Rectal smooth muscle tissue (tissue), 1 donor: ENCODE measurements around the gene SULT4A1.

Experiments
- H3K27ac ChIP-seq: one replicate; pipeline ENCODE4 v1.7.0; 2013; ENCODE audit warnings: low read depth, low read length, inconsistent platforms
- H3K27me3 ChIP-seq: one replicate; pipeline ENCODE4 v1.7.0; 2013; ENCODE audit warnings: low read length; ENCODE audit not compliant: control insufficient read depth, insufficient read depth
- H3K36me3 ChIP-seq: one replicate; pipeline ENCODE4 v1.7.0; 2013; ENCODE audit warnings: low read length; ENCODE audit not compliant: control insufficient read depth, insufficient read depth
- H3K4me1 ChIP-seq: one replicate; pipeline ENCODE4 v1.7.0; 2013; ENCODE audit warnings: low read length; ENCODE audit not compliant: control insufficient read depth, insufficient read depth
- H3K4me3 ChIP-seq: one replicate; pipeline ENCODE4 v1.7.0; 2013; ENCODE audit warnings: low read length
- H3K9ac ChIP-seq: one replicate; pipeline ENCODE4 v1.7.0; 2013; ENCODE audit warnings: low read length

The SULT4A1 gene

DNA sequence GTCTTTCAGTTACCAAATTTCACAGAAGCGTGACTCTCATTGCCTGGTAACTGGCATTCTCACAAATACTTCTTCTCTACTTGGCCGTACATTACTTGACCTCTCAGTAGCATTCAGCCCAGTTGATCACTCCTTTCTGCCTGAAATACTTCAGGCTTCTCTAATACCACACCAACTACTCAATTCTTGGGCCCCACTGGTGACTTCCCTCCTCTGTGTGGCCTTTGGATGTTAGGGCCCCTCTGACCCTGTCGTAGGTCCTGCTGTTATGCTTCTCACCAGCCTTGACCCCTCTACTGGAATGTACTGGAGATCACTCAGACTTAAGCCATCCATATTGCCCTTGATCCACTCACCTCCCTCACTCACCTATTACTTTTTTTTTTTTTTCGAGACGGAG is 48.0 kb downstream of the SULT4A1 start:
- H3K36me3 ChIP-seq, result no peaks in the 10 kb centered on the region
- peaks cover 1% of the 10 kb centered on the region for H3K27me3 ChIP-seq
- H3K4me3 ChIP-seq, result no peak overlapping the region
- no peak overlapping the region for H3K27ac ChIP-seq
- peaks cover 4% of the 10 kb centered on the region for H3K4me1 ChIP-seq
- no peak overlapping the region for H3K9ac ChIP-seq

DNA sequence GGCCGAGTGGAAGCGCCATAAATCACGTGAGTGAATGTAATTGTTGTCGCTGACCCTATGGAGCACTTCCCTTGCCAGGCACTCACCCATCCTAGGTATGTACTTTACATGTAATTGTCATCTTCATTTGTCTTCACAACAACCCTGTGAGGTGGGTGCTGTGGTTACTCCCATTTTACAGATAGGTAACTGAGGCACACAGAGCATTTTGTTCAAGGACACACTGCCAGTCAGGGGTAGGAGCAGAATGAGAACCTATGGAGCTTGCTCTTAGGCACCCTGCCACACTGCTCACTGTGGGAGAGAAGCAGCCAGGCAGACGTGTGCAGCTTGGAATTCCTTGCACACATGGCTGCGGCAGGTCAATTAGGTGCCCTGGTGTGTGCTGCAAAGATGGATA is 49.4 kb downstream of the SULT4A1 start:
- Histone ChIP-seq H3K27ac (no peak overlapping the region), H3K36me3 (no peaks in the 10 kb centered on the region), H3K27me3 (no peaks in the 10 kb centered on the region), H3K9ac (peak overlapping the region; percentile 79), H3K4me3 (peak overlapping the region; percentile 69), H3K4me1 (peaks cover 4% of the 10 kb centered on the region)

DNA sequence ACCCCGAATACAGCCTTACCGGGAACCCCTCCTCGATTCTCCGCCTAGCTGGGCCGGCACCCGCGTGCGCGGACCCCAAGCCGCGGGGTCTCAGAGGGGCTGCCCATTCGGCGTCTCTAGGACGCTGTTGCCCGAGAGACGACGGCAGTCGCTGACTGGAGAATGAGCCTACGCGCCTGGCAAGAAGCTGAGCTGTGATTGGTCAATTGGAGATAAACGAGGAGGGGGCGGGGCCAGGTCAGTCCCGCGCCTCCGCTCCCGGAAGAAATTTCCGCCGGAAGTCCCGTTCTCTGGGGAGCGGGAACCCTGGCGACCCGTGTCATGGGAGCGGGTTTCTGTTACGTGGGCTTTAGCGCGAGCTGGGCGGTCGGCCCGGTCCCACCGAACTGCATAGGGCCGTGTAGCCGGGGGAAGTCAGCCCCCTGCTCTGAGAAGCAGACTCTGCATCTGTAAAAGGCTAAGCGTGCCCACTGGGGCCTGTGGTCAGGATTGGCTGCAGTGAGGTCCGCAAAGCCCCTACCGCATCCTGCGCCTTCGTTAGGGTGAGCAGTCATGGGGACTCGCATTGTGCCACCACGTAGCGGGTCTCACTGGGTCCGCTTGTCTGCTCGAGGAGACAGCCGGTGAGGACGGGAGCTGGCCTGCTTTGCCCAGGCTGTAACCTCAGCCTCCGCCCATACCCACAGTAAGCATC is 50.0 kb downstream of the SULT4A1 start, which contains the start of gene EFCAB6:
EFCAB6 (minus strand) TSS at position 157 of the 694 bp plus-strand sequence. CDS start 29,987 bp downstream, outside the sequence.
- no peaks in the 10 kb centered on the region for H3K27me3 ChIP-seq
- peaks cover 4% of the 10 kb centered on the region for H3K4me1 ChIP-seq
- peak within 1 kb of the TSS; percentile 61 for H3K27ac ChIP-seq
- H3K4me3 ChIP-seq, result peak within 1 kb of the TSS; percentile 69
- H3K9ac ChIP-seq, result peak within 1 kb of the TSS; percentile 79
- H3K36me3 ChIP-seq, result no peaks in the 10 kb centered on the region

DNA sequence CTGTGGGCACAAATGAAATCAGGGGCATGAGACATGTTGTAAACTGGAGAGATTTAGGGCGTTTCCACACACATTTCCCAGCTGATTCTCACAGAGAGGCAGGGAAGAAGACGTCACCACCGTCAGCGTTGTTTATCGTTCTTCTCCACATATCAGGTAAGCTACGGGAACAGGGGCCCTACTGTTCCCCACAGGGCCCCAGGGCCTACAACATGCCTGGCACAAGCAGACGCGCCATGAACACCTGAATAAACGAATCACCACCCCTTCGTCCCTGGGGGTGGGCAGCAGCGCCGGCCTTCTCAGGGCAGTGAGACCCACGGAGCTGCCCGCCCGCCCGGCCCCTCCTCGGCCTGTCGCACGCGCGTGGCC is 50.5 kb downstream of the SULT4A1 start:
- H3K9ac ChIP-seq, result peak overlapping the region; percentile 3
- peak overlapping the region; percentile 69 for H3K4me3 ChIP-seq
- no peaks in the 10 kb centered on the region for H3K27me3 ChIP-seq
- H3K36me3 ChIP-seq, result no peaks in the 10 kb centered on the region
- H3K4me1 ChIP-seq, result peaks cover 4% of the 10 kb centered on the region
- H3K27ac ChIP-seq, result peak overlapping the region; percentile 61

DNA sequence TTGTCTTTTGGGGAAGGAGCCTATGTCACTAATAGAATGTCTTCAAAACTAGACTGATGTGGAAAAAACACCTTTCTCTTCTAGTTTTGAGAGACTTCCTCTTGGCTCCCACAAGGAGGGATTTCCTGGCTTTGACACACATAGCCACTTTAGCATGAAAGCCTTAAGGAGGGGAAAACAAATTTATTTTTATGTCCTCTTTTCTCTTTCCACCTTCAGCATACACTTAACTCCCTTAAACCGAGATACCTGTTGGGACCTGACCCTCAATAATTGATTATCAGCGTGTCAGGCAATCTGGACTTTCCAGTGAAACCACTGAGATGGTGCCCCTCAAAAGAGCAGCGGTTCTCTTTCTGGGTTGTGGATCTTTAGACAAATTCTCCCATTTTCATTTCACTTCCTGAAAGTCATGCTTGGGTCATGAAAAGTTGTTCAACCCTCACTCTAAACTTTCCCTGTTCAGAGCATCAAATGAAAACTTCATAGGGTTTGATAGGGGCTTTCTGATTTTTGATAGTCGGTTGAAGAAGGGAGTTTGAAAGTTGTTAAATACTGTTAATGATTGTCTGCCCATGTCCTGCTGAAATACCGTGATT is 59.3 kb downstream of the SULT4A1 start:
- no peak overlapping the region for H3K4me3 ChIP-seq
- no peaks in the 10 kb centered on the region for H3K36me3 ChIP-seq
- no peak overlapping the region for H3K27ac ChIP-seq
- no peaks in the 10 kb centered on the region for H3K27me3 ChIP-seq
- H3K9ac ChIP-seq, result no peak overlapping the region
- H3K4me1 ChIP-seq, result no peaks in the 10 kb centered on the region

DNA sequence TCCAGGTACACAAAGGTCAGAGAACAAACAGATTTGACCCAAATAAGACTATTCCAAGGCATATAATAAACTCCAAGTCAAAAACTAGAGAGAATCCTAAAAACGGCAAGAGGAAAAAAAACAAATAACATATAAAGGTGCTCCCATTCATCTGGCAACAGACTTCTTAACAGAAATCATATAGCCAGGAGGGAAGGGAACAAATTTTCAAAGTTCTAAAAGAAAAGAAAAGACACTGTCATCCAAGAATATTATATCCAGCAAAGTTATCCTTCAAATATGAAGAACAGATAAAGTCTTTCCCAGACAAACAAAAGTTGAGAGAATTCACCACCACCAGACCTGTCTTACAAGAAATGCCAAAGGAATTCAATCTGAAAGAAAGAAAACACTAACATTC is 61.3 kb downstream of the SULT4A1 start:
- Histone ChIP-seq H3K4me3 (no peak overlapping the region), H3K4me1 (peaks cover 5% of the 10 kb centered on the region), H3K9ac (no peak overlapping the region), H3K27ac (no peak overlapping the region), H3K27me3 (no peaks in the 10 kb centered on the region), H3K36me3 (no peaks in the 10 kb centered on the region)

DNA sequence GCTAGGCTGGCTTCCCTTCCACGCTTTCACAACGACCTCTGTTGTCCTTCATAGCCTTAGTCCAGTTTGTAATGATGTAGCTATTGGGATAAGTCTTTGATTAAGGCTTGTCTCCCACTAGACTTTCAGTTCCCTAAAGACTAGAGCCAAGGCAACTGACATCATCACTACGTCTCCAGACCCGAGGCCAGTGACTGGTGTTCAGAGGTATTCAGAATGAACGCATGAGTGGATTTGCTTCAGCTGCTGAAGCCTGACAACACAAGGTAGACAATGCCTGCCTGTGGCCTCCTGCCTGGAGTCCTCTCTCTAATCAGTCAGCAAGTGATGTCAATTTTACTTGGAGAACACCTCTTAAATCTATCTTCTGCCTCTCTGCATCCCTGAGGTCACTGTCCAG is 63.8 kb downstream of the SULT4A1 start:
- H3K27me3 ChIP-seq, result no peaks in the 10 kb centered on the region
- H3K4me1 ChIP-seq, result peaks cover 7% of the 10 kb centered on the region
- no peaks in the 10 kb centered on the region for H3K36me3 ChIP-seq
- no peak overlapping the region for H3K27ac ChIP-seq
- H3K4me3 ChIP-seq, result no peak overlapping the region
- H3K9ac ChIP-seq, result no peak overlapping the region

DNA sequence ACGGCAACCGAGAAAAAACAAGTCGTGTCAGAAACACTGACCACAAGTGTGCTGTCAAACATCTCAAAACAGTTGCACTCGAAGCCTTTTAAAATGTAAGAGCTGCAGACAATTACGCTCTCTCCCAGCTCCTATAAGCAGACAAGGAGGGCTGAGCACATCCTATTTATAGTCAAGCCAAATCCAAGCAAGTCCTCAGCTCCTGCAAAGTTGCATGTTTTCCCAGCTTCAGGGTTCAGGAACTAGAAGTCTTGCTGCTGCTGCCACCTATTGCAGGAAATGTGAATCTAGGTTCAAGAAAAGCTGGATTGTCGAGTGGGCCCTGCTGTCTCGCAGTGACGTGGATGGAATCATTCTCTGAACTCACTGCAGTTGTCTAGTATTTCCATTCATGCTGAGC is 65.7 kb downstream of the SULT4A1 start:
- H3K9ac ChIP-seq, result no peak overlapping the region
- no peaks in the 10 kb centered on the region for H3K27me3 ChIP-seq
- peaks cover 7% of the 10 kb centered on the region for H3K4me1 ChIP-seq
- no peak overlapping the region for H3K27ac ChIP-seq
- H3K4me3 ChIP-seq, result no peak overlapping the region
- no peaks in the 10 kb centered on the region for H3K36me3 ChIP-seq

DNA sequence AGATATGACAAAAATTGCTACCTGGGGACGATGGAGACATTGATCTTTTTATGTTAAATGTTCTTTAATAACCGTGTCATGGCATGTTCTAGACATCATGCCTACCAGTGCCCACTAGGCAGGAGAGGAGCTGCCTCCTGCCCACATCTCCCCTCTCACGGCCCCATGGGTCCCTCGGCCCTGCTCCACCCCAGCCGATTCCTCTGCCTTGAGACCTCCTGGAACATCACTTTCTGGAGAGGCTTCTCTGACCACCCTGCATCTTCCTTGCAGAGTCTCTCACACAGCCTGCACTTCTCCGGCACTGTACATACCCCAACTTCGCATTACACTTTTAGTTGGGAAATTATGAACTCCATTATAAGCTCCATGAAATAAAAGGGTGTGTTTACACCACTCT is 67.0 kb downstream of the SULT4A1 start:
- Histone ChIP-seq H3K36me3 (no peaks in the 10 kb centered on the region), H3K27ac (no peak overlapping the region), H3K4me3 (no peak overlapping the region), H3K27me3 (no peaks in the 10 kb centered on the region), H3K4me1 (peaks cover 7% of the 10 kb centered on the region), H3K9ac (no peak overlapping the region)

DNA sequence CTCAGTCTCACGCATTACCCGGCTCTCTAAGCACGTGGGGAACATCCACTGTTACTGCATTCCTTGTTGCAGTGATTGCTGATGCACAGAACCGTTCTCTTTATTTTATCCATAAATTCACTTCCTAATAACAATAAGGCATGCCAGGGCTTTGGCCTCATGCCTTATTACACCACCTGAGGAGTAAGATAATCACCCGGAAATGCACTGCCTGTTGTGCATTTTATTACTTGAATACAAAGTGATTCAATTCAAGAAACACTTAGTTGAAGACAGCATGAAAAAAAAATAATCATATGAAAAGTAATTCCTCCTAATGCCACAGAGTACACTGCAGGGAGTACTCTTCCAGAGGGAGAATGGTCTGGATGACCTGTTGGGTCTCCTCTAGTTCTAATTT is 69.4 kb downstream of the SULT4A1 start:
- Histone ChIP-seq H3K27me3 (no peaks in the 10 kb centered on the region), H3K4me3 (no peak overlapping the region), H3K9ac (no peak overlapping the region), H3K27ac (no peak overlapping the region), H3K36me3 (no peaks in the 10 kb centered on the region), H3K4me1 (peaks cover 7% of the 10 kb centered on the region)

DNA sequence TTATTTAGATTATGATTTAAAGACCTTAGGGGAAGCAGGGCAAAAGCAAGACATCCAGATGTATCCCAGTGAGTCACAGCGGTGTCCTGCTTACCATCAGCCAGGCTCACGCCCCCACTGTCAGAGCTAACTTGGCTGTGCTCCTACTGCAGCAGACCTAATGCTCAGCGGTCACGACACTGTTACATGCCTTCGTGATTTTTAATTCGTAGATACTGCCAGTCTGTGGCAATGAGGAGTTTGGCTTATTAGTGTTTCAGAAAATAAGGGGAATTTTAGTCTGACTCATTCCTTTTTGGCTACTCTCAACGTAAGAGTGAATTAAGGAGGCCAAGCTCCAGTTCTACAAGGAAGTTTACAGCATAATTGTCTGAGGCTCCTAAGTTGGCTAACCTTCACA is 72.9 kb downstream of the SULT4A1 start:
- no peaks in the 10 kb centered on the region for H3K36me3 ChIP-seq
- H3K27me3 ChIP-seq, result no peaks in the 10 kb centered on the region

DNA sequence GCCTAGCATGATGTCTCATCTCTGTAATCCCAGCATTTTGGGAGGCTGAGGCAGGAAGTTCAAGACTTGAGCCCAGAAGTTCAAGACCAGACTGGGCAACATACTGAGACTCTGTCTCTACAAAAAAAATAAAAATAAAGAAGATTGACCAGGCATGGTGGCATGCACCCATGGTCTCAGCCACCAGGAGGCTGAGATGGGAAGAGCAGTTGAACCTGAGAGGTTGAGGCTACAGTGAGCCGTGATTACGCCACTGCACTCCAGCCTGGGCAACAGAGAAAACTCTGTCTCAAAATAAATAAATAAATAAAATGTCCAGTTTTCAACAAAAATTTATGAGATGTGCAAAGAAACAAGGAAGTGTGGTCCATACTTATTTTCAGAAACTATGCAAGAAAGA is 78.5 kb downstream of the SULT4A1 start:
- no peaks in the 10 kb centered on the region for H3K27me3 ChIP-seq
- H3K4me3 ChIP-seq, result no peak overlapping the region
- H3K9ac ChIP-seq, result no peak overlapping the region
- H3K36me3 ChIP-seq, result no peaks in the 10 kb centered on the region
- H3K4me1 ChIP-seq, result no peaks in the 10 kb centered on the region
- H3K27ac ChIP-seq, result no peak overlapping the region

More for the DNA sequence above, 72.9 kb downstream of the SULT4A1 start:
- no peak overlapping the region for H3K4me3 ChIP-seq
- H3K4me1 ChIP-seq, result no peaks in the 10 kb centered on the region
- peak overlapping the region; percentile 18 for H3K27ac ChIP-seq
- no peak overlapping the region for H3K9ac ChIP-seq

DNA sequence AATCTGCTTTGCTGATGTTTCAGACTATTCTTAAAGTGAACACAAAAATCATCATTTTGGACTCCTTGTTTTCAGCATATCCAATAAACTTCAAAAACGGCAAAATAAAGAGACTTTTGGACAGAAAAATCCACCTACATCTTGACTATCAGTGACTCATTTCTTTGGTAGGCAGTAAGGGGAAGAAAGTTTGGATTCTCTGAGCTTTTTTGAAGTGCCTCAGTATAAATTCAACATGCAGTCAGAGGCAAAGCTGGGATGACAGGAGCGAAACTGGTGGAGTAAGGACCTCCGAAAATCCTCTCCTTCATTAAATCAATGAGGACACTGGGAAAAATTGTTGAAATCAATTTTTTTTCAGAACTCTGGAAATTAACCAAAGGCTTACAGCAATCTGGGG is 79.9 kb downstream of the SULT4A1 start:
- Histone ChIP-seq H3K9ac (no peak overlapping the region), H3K36me3 (no peaks in the 10 kb centered on the region), H3K4me1 (no peaks in the 10 kb centered on the region), H3K4me3 (no peak overlapping the region), H3K27ac (no peak overlapping the region), H3K27me3 (no peaks in the 10 kb centered on the region)
